Subcutaneous abdominal adipose tissue (tissue), 5 donors: ENCODE results near the gene SLC39A7.

ENCODE experiments used
- H3K27ac ChIP-seq: one replicate; pipeline ENCODE4 v1.7.0; 2013; ENCODE audit warnings: low read depth, mild to moderate bottlenecking, inconsistent platforms, low read length, moderate library complexity
- H3K27me3 ChIP-seq, 5 donors: one replicate each; pipeline ENCODE4 v1.7.0; 2013; ENCODE audit warnings: low read length in 5 of 5, inconsistent platforms in 1 of 5; ENCODE audit not compliant: control insufficient read depth in 5 of 5, insufficient read depth in 4 of 5
- H3K36me3 ChIP-seq, 5 donors: one replicate each; pipeline ENCODE4 v1.7.0; 2013; ENCODE audit warnings: low read length in 5 of 5; ENCODE audit not compliant: control insufficient read depth in 5 of 5, insufficient read depth in 5 of 5
- H3K4me1 ChIP-seq, 5 donors: one replicate each; pipeline ENCODE4 v1.7.0; 2013; ENCODE audit warnings: low read length in 5 of 5, mild to moderate bottlenecking in 3 of 5, moderate library complexity in 1 of 5; ENCODE audit not compliant: control insufficient read depth in 5 of 5, insufficient read depth in 5 of 5
- H3K4me3 ChIP-seq, 5 donors: one replicate each; pipeline ENCODE4 v1.7.0; 2013; ENCODE audit warnings: low read length in 5 of 5, low read depth in 1 of 5
- H3K9ac ChIP-seq, 5 donors: one replicate each; pipeline ENCODE4 v1.7.0; 2013; ENCODE audit warnings: low read length in 5 of 5, mild to moderate bottlenecking in 4 of 5, moderate library complexity in 3 of 5
- H3K9me3 ChIP-seq, 5 donors: one replicate each; pipeline ENCODE4 v1.7.0; 2013; ENCODE audit warnings: low read length in 5 of 5; ENCODE audit not compliant: control insufficient read depth in 5 of 5
- donor health status: healthy.
- donor health status: healthy.
- donor health status: healthy.
- donor health status: healthy.
- donor health status: healthy.

Gene SLC39A7

DNA sequence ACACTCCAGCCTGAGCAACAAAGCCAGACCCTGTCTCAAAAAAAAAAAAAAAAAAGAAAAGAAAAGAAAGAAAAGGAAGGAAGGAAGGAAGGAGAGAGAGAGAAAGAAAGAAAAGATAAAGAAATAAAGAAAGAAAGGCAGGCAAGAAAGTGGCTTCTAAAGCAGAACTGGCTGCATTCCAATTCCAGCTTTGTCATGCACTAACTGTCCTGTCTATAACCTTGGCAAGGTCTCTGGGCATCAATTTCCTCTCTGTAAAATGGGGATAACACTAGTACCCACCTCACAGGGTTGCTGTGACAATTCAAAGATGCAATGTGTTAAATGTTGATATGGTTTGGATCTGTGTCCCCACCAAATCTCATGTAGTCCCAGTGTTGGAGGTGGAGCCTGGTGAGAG is 35.7 kb downstream of the SLC39A7 start:
- Histone ChIP-seq H3K4me1 (peaks cover 0 to 6% (median 0%) of the 10 kb centered on the region in 5 donors), H3K27me3 (peaks cover 0 to 22% (median 8%) of the 10 kb centered on the region in 5 donors), H3K9me3 (no peaks in the 10 kb centered on the region), H3K4me3 (no peak overlapping the region), H3K27ac (no peak overlapping the region), H3K9ac (no peak overlapping the region), H3K36me3 (no peaks in the 10 kb centered on the region)

DNA sequence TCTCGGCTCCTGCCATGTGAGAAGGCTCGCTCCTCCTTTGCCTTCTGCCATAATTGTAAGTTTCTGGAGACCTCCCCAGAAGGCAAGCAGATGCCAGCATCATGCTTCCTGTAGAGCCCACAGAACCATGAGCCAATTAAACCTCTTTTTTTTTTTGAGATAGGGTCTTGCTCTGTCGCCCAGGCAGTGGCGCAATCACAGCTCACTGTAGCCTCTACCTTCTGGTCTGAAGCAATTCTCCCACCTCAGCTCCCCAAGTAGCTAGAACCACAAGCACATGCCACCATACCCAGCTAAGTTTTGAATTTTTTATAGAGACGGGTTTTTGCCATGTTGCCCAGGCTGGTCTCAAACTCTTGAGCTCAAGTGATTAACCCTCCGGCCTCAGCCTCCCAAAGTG is 36.2 kb downstream of the SLC39A7 start:
- Histone ChIP-seq H3K4me1 (peaks cover 0 to 6% (median 0%) of the 10 kb centered on the region in 5 donors), H3K4me3 (no peak overlapping the region), H3K27me3 (peaks cover 0 to 22% (median 7%) of the 10 kb centered on the region in 5 donors)

DNA sequence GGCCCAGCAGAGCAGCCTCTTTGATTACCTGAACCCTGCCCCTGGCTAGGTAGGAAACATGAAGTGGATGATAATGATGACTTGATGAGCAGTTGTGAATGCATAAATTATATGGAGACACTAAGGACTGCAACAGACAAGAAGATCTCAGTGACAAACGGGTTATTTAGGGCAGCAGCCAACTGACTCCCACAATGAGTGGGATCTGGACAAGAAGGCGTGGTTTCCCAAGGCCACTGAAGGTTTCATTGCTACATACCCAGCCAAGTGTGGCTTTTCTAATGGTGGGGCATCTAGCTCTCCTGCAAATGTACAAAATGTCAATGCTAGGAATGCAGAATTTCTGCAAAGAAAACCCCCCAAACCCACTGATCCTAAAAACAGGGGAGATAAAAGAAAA is 37.1 kb downstream of the SLC39A7 start:
- no peak overlapping the region for H3K4me3 ChIP-seq
- H3K27ac ChIP-seq: no peak overlapping the region
- H3K27me3 ChIP-seq: peaks cover 0 to 22% (median 7%) of the 10 kb centered on the region in 5 donors

More for the DNA sequence above, 36.2 kb downstream of the SLC39A7 start:
- Histone ChIP-seq H3K27ac (no peak overlapping the region), H3K36me3 (no peaks in the 10 kb centered on the region), H3K9ac (no peak overlapping the region), H3K9me3 (no peaks in the 10 kb centered on the region)

DNA sequence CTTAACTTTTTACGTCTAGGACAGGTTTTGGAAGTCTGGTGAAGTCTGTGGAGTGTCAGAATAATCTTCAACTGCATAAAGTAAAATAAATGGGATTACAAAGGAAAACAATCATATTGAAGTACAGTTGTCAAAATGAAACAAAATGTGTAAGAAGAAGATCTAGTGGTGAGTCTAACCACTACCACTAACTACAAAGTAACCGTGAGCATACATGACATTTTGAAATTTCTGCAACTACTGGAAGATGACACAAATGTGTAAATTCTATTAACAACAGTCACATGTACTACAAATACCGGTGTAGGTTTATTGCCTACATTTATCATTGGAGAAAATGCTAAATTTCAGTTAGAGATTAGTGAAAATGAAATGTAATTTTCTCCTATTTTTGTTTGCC is 41.3 kb downstream of the SLC39A7 start:
- Histone ChIP-seq H3K36me3 (no peaks in the 10 kb centered on the region), H3K4me3 (no peak overlapping the region), H3K4me1 (no peaks in the 10 kb centered on the region), H3K27me3 (peaks cover 0 to 7% (median 0%) of the 10 kb centered on the region in 5 donors), H3K9me3 (no peaks in the 10 kb centered on the region), H3K27ac (no peak overlapping the region), H3K9ac (no peak overlapping the region)

More for the DNA sequence above, 37.1 kb downstream of the SLC39A7 start:
- Histone ChIP-seq H3K4me1 (peaks cover 0 to 6% (median 0%) of the 10 kb centered on the region in 5 donors), H3K36me3 (no peaks in the 10 kb centered on the region), H3K9me3 (no peaks in the 10 kb centered on the region), H3K9ac (no peak overlapping the region)

DNA sequence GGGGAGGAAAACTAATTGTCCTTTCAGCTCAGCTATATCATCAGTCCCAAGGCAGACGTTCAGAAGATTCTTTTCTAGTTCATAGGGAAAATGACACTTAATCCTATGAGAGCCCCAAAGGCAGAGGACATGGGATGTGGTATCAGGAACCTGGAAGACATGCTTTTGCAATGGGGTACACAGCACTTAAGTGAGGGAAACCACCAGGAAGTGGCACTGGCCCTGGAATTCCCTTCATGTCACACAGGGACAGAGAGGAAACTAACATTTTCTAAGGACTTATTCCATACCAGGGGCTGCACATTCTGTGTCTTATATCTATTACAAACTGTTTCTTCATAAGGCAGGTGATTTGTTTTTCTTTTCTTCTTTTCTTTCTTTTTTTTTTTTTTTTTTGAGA is 42.8 kb downstream of the SLC39A7 start:
- H3K36me3 ChIP-seq: no peaks in the 10 kb centered on the region
- no peak overlapping the region for H3K4me3 ChIP-seq
- H3K27ac ChIP-seq: no peak overlapping the region
- H3K4me1 ChIP-seq: peaks cover 0 to 7% (median 6%) of the 10 kb centered on the region in 5 donors
- no peaks in the 10 kb centered on the region for H3K9me3 ChIP-seq
- H3K27me3 ChIP-seq: peaks cover 0 to 7% (median 0%) of the 10 kb centered on the region in 5 donors
- no peak overlapping the region for H3K9ac ChIP-seq

DNA sequence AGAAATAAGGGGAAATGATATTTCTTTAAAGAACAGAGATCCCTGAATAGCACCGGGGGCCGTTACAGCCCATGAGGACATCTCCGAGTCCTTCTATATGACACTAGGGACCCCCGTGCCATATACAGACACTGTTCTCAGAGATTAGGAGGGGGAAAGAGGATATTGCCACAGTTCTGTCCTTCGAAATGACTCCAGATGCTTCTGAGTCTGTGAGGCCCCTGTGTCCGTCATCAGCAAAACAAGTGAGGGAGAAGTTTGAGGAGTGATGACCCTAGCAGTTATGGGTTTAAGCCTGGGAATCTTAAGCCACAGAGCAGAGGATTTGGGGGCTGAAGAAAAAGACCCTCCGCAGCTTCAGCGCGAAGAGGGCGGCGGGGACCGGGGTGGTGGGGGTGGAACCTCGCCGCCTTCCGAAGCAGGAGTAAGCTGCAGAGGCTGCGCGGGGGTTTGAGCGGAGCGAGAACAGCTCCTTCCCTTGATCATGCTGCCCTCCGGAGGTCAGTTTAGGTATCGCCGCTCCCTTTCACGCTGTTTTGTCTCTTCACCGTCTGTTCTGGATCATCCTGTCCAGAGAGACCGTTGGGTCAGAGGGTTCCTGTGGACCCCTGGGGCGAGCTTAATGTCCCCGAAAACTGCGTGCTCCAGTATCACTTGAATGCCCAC is 47.4 kb downstream of the SLC39A7 start:
- H3K4me3 ChIP-seq: peak overlapping the region; percentile 35 to 84 (median 68)
- H3K27ac ChIP-seq: peak overlapping the region; percentile 93
- no peaks in the 10 kb centered on the region for H3K9me3 ChIP-seq
- H3K36me3 ChIP-seq: peaks cover 2 to 23% (median 11%) of the 10 kb centered on the region in 5 donors
- peaks cover 9 to 27% (median 25%) of the 10 kb centered on the region in 5 donors for H3K4me1 ChIP-seq
- peak overlapping the region in 4 of 5 donors; percentile 47 to 84 (median 79) for H3K9ac ChIP-seq
- H3K27me3 ChIP-seq: no peaks in the 10 kb centered on the region

DNA sequence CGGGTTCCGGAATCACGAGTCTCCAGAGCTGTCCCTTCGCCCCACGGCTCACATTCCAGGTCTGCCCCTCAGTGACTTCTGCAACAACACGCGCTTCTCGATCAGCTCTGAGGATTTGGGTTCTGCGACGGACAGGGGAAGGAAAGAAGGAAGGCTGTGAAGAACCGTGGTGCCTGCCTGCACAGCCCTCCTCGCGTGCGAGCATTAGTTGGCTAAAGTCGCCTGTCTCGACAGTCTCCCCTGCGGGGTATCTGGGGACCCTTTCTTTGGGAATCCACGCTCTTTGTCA is 47.9 kb downstream of the SLC39A7 start:
- H3K27ac ChIP-seq: peak overlapping the region; percentile 93
- peak overlapping the region; percentile 35 to 84 (median 68) for H3K4me3 ChIP-seq
- H3K9ac ChIP-seq: peak overlapping the region; percentile 47 to 84 (median 75)
- H3K27me3 ChIP-seq: no peaks in the 10 kb centered on the region
- peaks cover 9 to 27% (median 25%) of the 10 kb centered on the region in 5 donors for H3K4me1 ChIP-seq
- no peaks in the 10 kb centered on the region for H3K9me3 ChIP-seq
- H3K36me3 ChIP-seq: peaks cover 2 to 24% (median 11%) of the 10 kb centered on the region in 5 donors

DNA sequence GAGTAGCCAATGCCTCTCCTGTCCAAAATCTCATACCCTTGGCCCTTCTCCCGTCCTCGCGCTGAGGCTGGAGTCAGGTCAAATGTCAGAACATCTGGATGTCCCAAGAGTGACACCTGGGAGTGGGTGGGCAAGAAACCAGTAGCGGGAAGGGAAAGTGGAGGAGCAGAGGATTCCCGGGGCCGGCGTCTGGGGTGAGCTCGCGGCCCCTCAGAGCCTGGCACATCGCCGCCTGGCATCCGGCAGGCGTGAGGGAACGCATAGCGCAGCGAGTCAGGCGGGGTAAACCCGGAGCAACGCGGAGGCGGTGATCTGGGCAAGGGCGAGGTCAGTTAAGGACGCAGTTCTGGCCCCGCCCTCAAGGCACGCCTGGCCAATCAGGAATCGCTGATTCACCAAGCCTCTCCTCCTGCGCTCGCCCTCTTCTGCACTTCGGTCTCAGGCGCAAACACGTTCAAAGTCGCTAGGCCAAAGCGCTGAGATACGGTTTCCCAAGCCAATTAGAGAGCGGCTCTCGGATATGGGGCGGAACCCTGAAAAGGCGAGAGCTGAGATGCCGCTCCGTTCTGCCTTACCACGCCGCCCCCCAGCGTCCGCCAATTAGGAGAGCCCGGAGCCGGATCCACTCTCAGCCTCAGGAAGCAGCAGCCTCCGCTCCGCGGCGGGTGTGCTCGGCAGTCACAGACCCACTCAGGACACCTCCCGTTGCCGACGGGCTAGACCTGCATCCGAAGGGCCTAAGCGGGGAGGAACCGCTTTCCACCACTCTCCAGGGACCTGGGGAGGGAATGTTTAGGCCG is 48.5 kb downstream of the SLC39A7 start:
- Histone ChIP-seq H3K27ac (peak overlapping the region; percentile 93), H3K4me1 (peaks cover 9 to 27% (median 25%) of the 10 kb centered on the region in 5 donors), H3K4me3 (peak overlapping the region; percentile 68 to 84 (median 79)), H3K9ac (peak overlapping the region; percentile 47 to 97 (median 87)), H3K27me3 (no peaks in the 10 kb centered on the region), H3K36me3 (peaks cover 2 to 27% (median 11%) of the 10 kb centered on the region in 5 donors), H3K9me3 (no peaks in the 10 kb centered on the region)

DNA sequence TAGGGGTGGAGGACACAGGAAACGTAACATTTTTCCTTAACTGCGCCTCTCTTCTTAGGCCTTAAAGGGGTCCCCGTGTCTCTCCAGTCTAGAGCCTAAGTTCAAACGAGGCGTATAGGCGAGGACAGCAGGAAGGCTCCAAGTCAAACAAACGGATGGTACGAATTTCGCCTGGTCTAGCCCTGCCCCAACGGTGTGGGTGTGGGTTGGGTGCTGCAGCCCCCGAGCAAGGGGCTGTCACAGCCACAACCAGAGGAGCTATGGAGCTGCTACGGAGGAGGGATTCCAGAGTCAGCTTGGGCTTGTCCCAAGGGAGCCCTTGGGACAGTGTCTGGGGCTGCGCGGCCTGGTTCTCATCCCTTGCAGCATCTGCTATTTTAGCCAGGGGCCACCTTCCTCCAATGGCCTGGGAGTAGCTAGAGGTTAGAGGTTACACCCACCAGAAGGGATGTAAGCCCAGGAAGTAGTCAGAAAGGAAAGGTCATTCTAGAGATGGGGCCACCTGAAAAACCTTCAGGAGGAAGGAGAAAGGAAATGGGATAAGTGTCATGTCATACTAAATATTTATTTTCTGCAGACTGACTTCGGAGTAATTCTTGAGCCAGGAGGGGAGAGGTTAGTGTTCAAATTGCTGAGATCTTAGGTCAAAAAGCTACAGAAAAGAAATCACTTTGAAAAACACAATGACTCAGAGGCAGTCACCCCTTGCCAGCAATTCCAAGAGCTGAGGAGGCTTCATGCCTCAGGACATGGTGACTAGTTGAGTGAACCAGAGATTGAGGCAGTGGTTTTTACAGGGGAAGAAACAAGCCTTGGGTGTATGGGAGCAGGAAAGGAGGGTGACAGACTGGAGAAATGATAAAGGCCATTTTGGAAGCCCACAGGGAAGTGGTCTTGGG is 49.3 kb downstream of the SLC39A7 start:
- peak overlapping the region; percentile 44 to 97 (median 87) for H3K9ac ChIP-seq
- H3K4me1 ChIP-seq: peaks cover 9 to 27% (median 25%) of the 10 kb centered on the region in 5 donors
- peak overlapping the region; percentile 93 for H3K27ac ChIP-seq
- H3K9me3 ChIP-seq: no peaks in the 10 kb centered on the region
- H3K27me3 ChIP-seq: no peaks in the 10 kb centered on the region
- peak overlapping the region; percentile 68 to 84 (median 79) for H3K4me3 ChIP-seq
- peaks cover 2 to 31% (median 11%) of the 10 kb centered on the region in 5 donors for H3K36me3 ChIP-seq
